NCI-H524 treated with DMSO at 0.1 percent for 48 hours (cell line): ENCODE results near the gene PDE1C.

Experiments
- DNase-seq: peaks from one replicate; lab custom pipeline; 2025; lab: John Stamatoyannopoulos, UW

PDE1C gene

DNA sequence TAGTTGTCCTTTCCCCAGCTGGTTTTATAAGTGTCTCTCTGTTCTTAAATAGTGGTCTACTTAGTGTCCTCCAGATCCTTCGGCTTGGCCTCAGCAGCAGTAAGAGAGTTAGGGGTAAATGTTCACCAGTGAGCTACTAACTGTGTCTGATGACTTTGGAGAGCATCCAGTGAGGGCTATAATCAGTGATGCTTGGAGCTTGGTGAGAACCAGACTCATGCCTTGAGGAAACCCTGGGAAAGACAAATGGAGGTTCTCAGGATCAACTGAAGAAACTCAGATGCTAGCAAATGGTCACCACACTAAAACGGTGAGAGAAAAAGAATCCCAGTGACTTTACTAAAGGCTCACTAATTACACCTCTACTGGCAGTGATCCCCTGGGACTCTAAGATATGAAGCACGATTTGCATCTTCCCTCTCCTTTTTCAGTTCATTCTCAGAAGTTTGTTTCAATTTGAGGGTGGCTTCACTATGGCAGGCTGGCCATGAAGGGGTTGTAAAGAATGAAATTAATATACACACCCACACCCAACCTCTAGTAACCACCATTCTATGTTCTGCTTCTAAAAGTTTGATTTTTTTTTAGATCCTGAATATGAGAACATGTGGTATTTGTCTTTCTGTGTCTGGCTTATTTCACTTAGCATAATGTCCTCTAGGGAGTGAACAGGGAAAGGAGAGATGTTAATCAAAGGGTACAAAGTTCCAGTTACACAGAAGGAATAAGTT, 177.9 kb downstream of the PDE1C start:
- DNase-seq, result no peak

DNA sequence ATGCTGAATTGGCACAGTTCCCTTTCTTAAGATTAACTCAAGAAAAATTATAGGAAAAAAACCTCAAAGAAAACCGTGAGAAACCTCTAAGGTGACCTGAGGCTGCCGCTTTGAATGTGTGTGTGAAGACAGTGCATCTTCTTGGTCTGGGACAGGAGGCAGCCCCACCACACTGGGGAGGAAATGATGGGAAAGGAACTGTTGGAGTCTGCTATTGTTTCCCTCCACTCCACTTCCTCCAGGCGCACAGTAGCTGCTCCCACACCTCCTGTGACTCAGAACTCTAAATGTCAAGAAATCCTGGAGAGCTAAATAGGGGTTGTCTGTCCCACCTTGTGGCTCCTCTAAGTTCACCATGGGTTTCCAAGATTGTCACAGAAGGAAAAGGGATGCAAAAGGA, 179.4 kb downstream of the PDE1C start:
- DNase-seq, result no peak

DNA sequence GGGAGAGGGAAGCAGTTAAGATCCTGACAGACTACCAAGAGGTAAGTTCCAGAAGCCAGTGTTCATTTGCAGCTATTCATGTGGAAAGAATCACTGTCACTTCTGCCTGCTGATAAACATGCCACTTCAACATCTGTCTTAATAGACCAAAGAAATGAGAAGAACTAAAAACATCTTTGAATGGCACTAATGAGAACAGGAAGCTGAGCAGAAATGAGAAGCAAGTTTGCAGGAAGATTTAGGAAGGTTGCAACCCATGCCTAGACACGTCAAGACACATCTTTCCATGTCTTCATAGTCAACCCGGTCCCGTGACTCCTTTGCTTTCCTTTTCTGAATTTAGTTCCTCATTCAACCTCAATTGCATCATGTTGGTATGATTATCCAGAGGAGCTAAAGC, 180.0 kb downstream of the PDE1C start:
- DNase-seq, result no peak

DNA sequence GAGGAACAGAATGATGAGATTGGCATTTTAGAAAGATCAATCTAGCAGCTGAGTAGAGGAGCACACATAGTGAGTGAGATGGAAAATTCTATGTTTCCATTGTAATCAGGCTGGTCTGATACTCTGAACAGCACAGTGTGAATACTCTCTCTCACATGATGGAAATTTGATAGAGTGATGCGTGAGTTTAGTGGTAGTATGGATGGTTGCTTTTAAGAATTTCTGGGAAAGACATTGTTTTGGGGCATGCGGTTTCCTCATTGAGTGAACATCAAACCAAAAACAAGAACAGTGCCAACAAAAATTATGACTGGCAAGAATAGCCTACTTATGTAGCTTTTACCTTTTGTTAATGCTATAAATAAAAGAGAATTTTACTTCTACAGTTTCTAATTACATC, 183.2 kb downstream of the PDE1C start:
- DNase-seq, result no peak

DNA sequence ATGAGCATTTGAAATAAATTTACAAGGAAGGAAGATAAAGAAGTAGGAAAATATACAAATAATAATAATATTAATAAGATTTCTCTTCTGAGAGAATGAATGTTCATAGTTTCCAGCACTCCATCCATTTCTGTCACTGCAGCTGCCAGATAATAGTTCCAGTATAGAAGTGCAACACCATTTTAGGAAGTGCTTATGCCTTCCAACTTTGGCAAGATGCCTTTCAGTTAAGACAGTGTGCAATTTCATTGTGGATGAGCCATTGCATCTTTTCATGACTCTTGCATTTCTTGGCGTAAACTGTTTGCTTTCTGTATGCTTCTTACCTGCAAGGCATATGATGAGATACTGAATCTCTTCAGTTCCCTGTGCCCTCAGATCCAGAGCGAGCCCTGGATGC, 185.0 kb downstream of the PDE1C start:
- DNase-seq, result no peak

DNA sequence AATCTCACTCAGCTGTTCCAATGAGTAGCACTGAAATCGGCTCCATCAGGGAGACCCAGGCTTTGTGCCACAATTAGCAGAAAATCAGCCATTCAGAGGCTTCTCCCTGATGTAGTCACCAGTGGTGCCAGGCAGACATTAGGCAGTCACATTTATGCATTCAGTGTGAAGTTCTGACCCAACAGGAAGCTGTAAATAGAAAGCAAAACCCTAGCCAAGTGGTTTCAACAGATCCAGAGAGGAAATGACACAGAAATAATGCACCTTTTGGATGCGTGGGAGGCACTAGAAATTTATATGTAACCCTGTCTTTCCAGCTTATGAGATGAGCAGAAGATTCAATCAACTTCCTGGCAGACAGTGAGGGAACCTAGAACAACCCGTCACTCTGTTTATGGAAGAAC, 186.4 kb downstream of the PDE1C start:
- no peak for DNase-seq

DNA sequence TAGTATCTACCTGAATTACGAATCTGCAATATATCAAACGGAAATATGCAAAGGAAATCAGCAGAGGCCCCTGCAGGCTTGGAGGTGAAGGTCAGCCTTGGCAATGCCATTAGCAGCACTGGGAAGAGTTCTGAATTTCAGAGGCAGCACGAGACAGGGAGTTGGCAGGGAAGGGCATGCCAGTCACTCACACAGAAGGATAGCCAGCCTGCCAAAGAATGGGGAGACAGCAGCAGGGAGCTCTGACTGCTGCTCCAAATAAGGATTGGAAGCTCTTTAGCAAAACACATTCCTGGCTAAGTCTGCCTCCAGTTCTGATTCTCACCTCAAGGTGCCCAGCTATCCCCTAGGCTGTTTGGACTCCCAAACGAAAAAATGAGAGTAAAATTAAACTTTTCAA, 188.0 kb downstream of the PDE1C start:
- DNase-seq, result no peak

DNA sequence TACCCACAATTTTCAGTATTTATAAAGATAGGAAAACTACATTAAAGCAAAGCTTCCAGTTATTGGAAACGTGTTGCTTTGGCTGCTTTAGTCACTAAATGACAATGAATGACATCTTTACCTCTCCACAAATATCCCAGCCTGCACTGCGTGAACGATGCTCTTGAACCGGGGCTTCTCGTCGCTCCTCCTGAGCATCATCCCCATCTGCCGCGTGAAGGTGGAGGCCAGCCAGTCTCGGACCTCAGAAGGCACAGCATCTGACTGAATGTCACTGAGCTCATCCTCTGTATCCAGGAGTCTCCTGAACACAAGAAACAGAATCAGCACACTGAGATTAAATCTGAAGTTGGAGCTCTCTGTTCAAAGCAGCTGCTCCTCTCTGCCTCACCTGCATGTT, 191.3 kb downstream of the PDE1C start:
- no peak for DNase-seq

DNA sequence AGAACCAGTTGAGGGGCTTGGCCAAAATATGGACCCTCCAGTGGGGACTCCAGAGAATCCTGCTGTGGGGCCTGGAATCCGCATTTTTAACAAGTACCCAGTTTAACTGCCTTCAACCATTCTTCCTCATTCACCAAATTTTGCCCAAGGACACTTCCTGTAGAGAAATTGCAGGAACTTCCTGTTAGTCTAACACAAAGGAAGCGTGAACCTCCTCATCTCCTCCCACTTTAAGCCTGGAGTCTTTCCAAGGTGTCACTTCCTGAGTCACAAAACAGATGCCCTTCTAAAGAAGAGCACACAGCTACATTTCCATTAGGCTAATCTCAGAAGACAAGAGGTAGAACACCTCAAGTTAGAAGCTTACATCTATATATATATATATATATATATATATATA, 194.8 kb downstream of the PDE1C start:
- DNase-seq, result no peak

DNA sequence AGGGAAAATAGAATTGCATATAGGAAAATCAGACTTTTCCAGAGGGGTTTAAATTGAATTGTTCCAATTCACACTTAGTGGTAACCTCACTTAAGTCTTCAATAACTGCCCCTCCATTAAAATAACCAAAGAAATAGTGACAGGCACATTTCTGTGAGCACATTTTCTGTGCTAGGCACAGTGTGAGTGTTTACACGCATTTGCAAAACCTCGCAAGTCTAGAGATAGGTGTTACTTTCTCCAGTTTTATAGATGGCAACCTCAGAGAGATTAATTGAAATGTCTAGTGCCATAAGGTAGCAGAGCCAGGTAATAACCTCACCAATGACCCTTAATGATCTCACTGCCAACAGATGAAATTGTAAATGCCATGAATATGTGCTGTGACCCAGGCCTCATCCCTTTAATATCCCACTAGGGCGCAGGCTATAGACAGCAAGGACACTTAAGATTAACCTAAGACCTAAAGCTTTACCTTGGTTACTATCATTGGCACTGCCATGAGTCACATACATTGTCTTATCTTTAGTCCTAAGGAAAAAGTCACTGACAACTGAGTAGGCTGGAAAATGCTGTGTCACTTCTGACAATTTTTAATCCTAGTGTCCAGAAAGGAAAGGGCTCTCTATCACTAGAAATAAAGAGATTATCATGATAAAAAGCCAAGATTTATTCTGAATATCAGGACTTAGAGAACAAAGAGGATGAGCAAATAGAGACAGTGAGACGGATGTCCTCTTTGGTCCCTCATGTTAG, 195.4 kb downstream of the PDE1C start:
- DNase-seq, result no peak

DNA sequence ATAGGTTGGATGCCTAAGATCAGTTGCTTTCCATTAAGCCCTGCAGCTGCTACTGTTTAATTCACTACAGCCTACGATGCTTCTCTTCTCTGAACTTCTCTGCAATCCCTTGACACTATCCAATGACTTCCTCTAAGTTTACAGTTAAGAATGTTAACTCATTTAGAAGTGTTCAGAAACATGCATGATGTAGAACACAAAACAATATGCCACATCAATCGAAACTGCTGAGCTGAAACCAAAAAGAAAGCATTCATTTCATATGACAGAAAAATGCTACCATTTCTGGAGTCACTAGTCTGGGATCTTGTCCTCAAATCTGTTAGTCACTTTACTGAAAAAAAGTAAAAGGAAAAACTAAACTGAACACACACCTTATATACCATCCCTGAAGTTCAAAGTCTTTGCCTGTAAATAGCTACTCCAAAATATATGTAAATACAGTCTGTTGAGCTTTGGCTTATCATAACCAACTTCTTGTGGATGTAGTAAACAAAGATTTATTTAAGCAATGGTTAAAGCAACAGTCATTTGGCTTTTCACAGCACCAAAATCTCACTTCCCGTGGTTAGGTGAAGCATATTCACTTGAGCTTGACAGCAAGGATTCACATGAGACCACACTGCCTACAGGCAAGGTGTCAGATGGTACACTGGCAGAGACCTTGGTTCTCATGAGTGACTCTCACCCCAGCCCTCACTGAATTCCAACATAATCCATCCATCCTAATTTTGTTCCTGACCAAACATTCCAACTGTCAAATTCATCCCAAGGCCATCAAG, 196.2 kb downstream of the PDE1C start:
- no peak for DNase-seq

DNA sequence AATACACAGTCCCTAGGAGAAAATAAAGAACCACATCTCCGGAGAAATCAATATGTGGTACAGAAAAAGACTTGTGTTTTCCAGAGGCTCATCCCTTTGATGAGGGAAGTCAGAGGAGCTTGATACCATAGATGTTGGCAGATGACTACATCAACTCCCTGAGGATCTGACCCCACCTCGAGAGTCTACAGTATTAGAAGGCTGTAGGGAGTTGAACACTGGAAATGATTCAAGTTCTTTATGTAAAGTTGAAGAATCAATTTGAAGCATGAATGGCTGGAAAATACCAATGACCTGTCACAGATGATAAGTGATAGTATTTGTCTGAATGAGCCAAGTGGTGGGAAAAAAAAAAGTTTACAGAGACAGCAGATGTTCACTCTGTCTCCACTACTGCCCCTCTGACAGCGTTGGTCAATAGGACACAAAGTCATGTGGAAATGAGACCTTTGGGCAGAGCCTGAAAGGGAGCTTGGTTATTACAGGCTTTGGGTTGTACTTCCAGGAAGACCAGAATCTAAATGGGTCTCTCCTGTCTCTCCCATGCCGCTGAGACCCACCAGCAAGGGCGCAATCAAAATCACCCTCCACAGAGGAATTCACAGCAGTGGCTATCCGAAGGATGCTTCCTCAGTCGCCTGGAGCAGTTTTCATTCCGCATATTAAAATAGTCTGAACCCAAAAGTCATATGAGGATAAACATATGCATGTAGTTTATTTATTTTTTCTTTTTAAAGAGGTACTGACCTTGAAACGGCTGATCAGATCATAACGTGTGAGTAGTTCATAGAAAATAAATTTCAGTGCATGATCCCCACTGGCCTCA, 197.4 kb downstream of the PDE1C start:
- no peak for DNase-seq

DNA sequence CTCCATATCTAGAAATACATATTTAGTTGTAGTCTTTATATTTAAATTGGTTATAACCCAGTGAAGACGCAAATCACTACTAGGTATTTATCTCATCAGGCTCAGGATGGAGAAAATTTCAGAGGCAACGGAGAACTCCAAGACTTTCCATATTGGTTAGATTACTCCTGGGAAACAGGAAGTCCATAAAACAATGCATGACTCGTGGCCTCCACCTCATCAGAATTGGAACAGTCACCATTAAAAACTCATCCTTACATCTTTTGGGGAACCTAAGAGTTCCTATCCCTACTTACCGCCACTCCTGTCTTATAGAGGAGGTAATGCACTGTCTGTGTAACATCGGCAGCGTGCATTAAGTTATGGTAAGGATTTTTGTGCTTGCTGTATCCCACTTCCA, 205.6 kb downstream of the PDE1C start:
- no peak for DNase-seq

DNA sequence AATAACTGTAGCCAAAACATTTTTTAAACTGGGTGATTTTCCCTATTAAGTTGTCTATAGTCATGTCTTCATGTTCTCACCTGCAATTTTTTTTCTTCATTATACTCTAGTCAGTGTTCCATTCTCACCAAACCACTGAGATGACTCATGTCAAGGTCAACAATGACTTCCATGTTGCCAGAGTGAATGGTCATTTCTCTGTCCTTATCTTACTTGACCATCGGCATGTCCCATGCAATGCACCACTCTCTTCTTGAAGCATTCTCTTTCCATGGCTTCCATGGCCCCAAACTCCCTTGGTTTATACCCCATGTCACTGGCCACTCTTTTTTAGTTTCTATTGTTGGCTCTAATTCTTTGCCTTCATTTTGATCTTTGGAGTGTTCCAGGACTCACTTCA, 209.3 kb downstream of the PDE1C start:
- DNase-seq, result no peak

DNA sequence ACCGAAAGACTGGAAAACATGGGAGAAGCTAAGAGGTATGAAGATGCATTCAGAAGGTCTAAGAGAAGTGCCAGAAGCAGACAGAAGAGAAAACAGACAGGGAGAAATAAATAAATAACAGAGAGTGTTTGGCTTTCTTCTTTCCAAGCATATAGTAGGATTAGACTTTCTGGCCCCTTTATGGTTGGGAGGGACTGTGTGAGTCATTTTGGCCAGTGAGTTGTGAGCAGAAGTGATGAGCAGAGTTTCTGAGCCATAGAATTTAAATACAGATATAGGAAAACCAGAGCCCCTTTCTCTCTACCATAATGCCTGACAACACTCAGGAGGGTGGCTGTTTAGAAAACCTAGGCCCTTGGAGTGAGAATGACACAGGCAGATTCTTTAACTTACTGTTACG, 212.2 kb downstream of the PDE1C start:
- no peak for DNase-seq

DNA sequence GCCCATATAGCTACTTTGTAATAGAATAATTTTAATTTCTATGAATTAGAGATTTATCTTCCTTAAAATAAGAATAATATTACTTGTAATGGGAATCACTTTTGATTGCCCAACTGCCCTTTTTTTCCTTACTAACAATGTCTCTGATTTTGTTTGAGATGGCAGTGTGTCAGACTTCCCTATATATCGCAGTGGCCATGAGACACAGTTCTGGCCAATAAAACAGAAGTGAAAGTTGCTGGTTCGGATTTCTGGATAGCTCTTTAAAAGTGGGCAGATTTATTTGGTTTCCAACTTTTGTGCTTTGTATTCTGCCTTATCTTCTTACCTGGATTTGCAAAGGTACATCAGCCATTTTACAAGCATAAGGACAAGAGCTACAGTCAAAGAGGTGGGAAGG, 213.0 kb downstream of the PDE1C start:
- no peak for DNase-seq

DNA sequence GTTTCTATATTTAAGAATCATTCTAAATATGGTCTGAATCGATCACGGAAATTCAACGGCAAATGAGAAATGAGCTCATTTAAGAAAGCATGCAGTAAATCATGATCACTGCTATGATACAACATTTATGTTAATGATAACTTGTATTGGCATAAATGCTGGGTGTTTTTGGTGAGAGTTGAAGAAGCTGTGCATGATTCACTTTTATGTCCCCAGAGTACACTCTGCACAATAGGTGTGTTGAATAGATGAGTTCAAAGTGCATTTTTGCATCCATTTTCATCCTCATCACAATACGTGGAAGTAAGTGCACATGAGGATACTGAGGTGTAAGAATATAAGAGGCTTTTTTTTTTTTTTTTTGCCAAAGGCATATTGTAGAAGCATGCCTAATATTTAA, 213.9 kb downstream of the PDE1C start:
- DNase-seq, result no peak

DNA sequence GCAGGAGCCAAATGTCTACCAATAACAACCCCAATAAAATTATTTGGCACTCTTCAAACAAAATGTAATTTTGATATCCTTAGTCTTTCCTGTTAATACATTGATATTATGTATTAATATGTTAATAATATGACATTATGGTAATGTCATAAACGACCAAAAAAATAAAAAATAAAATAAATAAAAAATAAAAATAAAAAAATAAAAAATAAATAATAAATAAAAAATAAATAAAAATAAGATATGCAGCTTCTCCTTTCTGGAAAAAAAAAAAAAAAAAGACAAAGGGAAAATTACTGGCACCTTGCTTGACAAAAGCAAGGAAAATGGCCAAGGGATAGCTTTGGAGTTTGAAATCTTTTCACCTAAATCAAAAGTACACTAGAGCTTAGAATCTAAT, 214.7 kb downstream of the PDE1C start:
- DNase-seq, result no peak

DNA sequence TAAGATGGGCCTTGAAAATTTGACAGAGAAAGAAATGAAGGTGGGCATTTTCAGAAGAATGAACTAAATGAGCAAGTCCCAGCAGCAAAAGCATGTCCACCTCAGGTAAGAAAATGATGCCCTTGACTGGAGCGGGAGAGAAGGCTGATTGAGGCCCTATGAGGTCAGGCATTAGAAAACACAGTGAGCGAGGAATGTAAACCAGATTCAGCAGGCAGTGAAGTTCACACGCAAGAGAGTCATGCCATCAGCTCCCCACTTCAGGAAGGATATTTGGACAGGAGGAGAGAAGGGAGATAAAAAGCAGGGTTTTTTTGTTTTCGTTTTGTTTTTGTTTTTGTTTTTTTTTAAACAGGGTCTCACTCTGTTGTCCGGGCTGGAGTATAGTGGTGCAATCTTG, 216.8 kb downstream of the PDE1C start:
- DNase-seq, result no peak

DNA sequence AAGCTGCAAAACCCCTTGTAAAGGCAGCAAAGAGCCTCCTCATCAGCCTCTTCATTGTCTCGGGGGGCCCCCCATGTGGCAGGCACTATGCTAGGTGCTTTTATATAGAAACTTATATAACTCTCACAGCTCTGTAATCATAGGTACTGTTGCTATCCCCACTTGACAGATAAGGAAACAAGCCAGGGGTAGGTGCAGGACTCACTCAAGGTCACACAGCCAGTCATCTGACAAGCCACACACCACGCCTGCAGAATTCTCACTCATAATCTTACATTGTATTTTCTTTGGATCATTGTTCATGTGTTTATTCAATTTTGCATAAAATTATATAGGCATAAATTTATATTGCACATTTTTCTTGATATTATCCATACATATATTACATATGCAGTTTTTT, 217.7 kb downstream of the PDE1C start:
- DNase-seq, result no peak

DNA sequence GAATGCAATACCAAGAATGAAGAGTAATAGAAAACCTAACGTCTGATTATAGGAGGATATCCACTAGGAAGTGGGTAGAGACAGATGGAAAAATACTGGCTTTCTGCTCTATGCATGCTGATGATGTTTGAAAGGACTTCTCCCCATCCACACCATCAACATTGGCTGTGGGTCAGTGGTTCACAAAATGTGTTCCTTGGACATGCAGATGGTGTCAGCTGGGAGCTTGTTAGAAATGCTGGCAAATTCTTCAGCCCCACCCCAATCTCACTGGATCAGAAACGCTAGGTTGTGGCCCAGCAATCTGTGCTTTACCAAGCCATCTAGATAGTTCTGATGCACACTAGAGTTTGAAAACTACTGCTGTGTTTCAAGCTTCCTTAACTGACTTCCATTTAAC, 219.1 kb downstream of the PDE1C start:
- DNase-seq, result no peak

DNA sequence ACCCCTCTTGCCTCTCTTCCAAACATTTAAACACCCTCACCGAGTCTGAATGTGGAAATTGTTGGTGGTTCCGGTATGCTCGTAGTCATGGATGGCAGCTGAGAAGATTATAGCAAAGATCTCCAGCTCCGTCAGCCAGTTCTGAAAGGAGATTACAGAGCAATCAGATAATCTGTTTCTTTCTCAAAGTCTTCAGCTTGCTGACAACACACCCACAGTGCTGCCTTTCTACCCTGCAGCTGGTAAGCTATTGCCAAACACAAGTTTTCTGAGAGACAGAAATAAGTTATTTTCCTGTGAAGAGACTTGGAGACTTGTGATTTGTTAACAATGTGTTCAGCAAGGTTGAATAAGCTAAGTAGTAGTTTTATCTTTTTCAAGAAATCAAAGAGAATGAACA, 219.6 kb downstream of the PDE1C start:
- DNase-seq, result no peak
